ENCODE results near the gene HIGD1C.
"Not testable (repeated sequence)": the region's sequence is repeated elsewhere in the genome, so short reads cannot be mapped to it uniquely, and the experiment has no call there.

Gene HIGD1C

DNA sequence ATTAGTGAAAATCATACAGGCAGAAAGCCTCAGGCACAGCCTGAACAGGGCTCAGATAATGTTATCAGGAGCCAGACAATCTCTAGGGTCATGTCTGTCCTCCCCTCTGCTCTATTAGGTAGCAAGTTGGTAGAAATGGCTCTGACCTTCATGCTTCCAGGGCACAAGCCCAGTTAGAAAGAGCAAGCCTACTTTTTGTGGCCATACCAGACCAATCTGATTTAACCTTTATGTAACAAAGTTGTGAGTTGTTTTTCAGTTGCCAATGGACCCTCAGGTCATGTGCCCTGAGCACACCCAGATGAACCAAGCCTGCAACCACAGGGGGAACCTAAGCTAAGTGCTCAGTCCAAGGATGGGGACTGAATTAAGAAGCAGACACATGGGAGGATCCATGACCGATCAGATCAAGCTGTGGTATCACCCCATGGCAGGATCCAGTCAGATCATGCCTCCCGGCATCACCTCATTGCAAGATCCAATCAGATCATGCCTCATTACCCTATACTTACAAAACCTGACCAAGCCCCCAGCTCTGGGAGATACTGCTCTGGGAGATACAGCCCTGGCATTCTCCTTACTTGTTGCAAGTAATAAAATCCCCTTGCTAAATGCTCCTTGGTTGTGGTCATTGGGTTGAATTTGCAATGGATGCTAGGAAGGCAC lies 18.8 kb upstream of the HIGD1C start:
- in situ Hi-C loops (cut with MboI; ENCODE audit: low sequenced_read_pairs), result no loop called here

- in situ Hi-C loops (cut with MboI; ENCODE audit: low sequenced_read_pairs), result no loop called here
Measured at GRCh38 chr12:50934371-50934851, 17.9 kb upstream of the HIGD1C start.

DNA sequence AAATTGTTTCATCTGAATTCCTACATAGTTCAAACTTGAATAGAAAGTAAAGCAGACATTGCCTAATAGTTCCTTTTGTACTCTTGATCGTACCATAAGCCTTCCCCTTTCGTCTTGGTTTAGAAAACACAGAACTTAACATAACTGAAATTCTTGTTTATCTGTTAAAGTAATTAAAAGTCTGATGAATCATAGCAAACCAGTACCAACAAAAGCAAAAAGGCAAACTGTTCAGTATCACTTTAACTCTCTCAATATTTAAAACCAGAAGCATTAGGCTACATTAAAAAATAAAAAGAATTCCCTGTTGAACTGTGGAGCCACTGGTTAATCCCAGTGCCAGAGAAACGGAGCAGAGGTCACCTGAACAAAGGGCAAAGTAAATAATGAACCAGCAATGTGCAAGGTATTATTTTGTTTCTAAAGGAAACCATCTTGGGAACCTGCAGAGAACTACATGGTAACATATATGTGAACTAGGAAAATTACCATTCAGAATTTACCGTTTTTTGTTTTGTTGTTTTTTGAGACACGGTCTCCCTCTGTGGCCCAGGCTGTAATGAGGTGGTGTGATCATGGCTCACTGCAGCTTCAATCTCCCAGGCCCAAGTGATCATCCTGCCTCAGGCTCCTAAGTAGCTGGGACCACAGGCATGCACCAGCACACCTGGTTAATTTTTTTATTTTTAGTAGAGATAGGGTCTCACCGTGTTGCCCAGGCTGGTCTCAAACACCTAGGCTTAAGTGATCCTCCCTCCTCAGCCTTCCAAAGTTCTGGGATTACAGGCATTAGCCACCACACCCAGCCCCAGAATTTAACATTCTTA lies 17.1 kb upstream of the HIGD1C start:
- in situ Hi-C loops (cut with MboI; ENCODE audit: low sequenced_read_pairs), result no loop called here

DNA sequence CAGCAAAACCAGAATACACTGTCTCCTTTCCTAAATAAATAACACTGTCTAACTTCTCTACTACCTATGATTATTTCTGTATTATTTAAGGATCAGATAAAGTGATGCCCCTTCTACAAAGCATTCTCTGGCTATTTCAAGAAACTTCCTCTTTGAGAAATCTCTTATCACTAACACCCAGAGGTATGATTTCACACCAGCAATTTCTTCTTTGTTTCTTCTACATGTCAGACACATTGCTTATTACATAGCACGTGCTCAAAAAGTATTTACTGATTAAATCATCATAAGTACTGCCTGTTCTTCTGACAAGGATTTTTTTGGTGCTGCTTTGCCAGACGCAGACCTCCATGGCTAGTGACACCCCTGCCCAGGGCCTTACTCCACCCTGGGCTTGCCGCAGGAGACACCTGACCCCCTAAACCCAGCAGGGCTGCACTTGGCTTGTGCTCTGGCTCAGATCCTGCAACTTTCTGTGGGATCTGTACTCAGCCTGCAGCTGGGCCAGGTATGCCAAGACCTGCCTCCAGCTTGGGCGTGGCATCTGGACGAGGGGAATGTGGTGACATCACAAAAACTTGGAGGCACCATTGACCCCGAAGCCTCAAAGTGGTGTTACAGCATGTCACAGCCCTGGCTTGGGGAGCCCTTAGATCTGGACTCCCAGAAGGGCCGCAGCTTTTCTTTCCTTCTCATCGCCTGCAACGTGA lies 15.4 kb upstream of the HIGD1C start:
- in situ Hi-C loops (cut with MboI; ENCODE audit: low sequenced_read_pairs), result no loop called here

- in situ Hi-C loops (cut with MboI; ENCODE audit: low sequenced_read_pairs), result no loop called here
Measured at GRCh38 chr12:50937653-50938052, 14.7 kb upstream of the HIGD1C start.

DNA sequence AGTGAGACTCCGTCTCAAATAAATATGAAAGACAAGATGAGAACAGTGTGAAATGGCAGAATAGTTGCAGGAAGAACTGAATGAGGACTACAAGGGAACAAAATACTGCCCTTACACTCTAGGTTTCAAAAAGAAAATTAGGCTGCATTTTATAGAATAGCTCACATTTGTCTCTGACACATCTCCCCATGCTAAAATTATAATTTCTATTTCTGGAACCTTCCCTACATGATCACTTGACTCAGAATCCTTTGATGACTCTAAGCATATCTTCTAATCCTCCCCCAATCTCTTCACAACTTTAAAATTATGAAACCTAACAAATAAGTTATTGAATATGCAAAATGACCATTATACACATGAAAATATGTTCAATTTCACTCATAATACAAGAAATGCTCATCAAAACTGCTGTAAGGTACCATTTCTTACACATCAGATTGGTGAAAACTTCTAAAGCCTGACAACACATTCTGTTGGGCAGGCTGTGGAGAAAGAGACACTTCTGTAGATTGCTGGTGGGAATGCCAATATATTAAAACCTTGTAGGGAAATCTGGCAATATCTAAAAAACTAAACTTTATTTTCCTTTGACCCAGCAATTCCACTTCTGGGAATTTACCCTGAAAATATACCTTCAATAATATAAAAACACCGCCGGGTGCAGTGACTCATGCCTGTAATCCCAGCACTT lies 4.3 kb upstream of the HIGD1C start:
- in situ Hi-C loops (cut with MboI; ENCODE audit: low sequenced_read_pairs), result no loop called here

DNA sequence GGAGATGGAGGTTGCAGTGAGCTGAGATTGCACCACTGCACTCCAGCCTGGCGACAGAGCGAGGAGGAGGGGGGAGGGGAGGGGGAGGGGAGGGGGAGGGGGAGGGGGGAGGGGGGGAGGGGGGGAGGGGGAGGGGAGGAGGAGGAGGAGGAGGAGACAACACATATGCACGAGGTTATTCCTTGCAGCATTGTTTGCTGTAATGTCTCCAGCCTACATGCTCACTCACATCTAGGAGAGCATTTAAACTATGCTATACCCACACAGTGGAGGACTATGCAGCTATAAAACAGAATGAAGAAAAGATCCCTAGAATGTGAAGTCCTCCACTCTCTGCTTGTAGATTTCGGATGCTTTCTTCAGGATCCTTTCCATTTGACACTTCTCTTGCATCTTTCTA lies 3.5 kb upstream of the HIGD1C start:
- in situ Hi-C loops (cut with MboI; ENCODE audit: low sequenced_read_pairs), result no loop called here

- in situ Hi-C loops (cut with MboI; ENCODE audit: low sequenced_read_pairs), result no loop called here
Measured at GRCh38 chr12:50949801-50950302, 2.5 kb upstream of the HIGD1C start.

DNA sequence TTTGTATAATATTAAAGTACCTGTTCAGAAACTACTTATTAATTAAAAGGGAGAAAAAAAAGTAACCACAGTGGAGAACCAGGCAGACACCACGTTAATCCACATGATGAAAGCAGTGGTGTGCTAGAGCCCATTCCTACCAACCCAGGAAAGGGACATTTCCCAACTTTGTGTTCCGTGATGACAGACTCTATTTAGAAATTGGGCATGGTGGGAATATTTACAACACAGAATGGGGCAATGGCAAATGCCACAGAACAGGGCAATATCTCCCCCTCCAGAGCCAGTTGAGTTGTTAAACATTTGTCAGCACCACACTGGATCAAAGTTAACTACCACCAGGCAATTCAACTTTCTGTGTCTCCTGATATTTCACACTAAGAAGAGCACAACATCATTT lies 1.2 kb upstream of the HIGD1C start:
- in situ Hi-C loops (cut with MboI; ENCODE audit: low sequenced_read_pairs), result no loop called here

DNA sequence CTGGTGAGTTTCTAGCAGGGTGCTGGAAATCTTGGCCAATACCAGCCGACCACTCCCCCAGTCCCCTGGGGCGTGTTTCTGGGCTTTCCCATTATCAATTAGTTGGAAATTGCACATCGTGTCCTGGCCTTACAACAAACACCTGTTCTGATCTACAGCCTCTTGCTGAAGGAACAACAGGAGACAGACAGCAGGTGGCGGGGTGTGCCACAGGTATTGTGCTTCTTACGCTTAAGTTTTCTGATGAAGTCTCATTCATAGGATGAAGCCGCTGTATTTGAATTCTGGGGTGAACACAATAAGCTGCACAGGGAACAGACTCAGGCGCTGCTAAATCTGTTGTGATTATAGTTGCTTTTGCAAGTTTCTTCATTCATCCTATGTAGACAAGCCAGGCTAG lies 703 bp downstream of the HIGD1C start:
- in situ Hi-C loops (cut with MboI; ENCODE audit: low sequenced_read_pairs), result no loop called here

DNA sequence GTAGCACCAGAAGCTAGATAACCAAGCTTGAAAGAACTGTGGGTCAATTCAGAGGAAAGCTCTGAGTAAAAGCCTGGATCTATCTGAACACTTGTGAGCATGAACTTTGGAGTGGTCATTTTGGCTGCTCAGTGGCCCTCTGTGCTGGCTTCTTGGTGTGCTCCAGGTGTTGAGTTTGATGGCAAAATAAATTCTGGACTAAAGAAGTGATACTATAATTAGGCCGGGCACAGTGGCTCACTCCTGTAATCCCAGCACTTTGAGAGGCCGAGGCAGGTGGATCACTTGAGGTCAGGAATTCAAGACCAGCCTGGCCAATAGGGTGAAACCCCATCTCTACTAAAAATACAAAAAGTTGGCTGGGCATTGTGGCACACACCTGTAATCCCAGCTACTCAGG lies 2.4 kb downstream of the HIGD1C start:
- in situ Hi-C loops (cut with MboI; ENCODE audit: low sequenced_read_pairs), result not testable (repeated sequence)

DNA sequence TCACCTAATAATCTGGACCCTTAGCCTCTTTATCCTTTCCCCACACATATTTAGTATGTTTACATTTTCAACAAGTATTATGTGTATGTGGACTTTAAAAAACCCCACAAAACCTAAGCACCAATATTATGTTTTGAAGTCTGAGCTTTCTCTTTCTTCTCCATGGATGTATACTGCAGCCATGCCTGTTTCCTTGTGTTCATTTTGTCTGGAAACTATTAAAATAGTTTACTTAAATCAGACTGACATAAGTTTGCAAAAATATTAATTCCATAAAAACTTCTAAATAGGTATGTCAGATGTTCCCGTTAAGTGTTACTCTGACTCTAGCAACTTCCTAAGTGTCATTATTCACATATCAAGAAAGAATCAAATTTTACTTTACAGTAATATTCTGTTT lies 2.9 kb downstream of the HIGD1C start:
- in situ Hi-C loops (cut with MboI; ENCODE audit: low sequenced_read_pairs), result no loop called here

DNA sequence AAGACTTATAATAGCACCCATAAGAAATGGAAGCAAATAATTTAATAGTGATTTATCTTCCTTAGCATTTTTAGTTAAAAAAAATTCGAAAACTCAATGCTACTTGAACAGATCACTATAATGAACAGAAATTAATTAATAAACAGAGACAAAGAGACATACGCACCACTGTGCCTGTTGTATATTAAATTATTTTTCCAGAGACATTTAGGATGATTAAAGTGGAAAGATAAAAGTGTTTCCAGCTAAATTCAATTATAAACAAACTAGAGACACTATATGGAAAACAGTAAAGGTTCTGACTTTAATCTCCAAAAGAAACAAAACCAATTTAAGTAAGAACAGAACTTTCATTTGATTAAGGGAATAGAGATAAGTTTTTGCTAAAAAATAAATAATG lies 3.4 kb downstream of the HIGD1C start:
- in situ Hi-C loops (cut with MboI; ENCODE audit: low sequenced_read_pairs), result no loop called here

- in situ Hi-C loops (cut with MboI; ENCODE audit: low sequenced_read_pairs), result no loop called here
Measured at GRCh38 chr12:50960130-50960529, 7.8 kb downstream of the HIGD1C start.

DNA sequence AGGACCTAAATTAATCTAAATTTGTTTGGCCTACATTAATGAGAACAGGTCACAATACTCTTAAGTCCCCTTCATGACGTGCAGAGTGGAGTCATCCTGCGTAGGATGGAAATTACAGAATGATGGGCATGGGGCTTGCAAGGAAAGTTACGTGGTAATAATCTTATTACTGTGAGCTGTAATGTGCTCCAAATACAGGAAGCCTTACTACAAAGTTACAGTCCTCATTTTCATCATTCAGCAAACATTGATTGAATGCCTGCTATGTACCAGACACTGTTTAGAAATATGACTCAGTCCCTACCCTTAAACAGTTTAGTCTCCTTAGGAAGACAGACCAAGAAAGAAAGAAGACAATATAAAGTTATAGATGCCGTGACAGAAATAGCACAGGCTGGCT lies 9.4 kb downstream of the HIGD1C start:
- in situ Hi-C loops (cut with MboI; ENCODE audit: low sequenced_read_pairs), result no loop called here

GRCh38 chr12:50964432-50964831 lies 12.1 kb downstream of the HIGD1C start:
- in situ Hi-C loops (cut with MboI; ENCODE audit: low sequenced_read_pairs), result no loop called here

DNA sequence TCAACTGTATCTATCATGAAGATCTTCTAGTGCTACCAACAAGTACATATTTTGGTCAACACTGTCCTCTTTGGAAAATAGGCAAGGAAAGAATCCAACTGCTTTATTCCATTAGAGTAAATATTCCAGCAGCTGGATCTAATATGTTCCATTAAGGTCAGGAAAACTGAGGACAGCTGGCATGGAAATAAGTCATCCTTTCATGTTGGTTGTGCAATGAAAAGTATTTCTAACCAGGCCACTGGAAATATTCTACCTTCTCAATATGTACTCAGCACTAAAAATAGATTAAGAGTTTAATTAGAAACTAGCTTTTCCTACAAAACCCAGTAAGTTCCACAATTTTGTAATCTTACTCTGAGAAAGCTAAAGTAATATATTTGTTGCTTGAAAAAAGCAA lies 19.6 kb downstream of the HIGD1C start:
- in situ Hi-C loops (cut with MboI; ENCODE audit: low sequenced_read_pairs), result no loop called here

DNA sequence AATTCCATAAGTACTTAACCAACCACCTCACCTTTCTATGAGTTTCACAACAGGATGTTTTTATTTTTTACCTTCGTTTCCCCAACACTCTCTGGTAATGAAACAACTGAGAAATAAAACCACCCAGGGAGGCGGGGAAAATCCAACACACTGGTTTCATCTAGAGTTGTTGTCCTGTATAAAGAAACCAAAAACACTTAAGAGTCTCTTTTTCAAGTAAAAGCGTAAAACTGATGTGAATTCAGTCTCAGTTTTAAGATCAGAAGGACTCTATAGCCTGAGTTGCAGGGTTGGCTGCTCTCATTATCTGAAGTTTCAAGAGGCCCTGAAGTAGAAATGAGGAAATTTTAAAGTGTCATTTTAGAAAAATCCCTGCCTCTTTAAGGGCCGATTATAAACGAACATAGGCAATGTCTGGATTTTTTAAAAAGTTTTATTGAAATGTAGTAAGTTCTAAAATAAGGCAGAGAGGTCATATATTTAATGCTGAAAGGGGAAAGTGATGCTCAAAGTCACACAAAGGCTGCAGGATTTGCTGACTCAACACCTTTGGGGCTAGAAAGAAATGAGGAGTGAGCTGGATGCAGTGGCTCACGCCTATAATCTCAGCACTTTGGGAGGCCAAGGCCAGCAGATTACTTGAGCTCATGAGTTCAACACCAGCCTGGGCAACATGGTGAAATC lies 27.2 kb downstream of the HIGD1C start:
- in situ Hi-C loops (cut with MboI; ENCODE audit: low sequenced_read_pairs), result no loop called here

DNA sequence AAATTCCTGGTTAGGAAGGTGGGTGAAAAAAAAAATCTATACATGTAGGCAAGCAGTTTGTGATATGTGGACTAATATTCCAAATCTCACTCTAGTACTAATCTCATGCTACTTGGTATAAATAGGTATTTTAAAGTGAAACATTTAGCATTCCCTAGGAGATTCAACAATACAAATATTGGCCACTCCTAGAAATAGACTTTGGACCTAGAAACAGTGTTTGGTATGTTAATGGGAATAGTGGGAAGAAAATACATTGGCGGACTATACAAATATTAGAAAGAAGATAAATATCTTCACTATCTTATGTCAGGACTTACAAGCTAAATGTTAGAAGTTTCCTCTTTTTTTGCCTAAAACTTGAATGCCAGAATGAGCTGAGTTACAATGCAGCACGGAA lies 28.2 kb downstream of the HIGD1C start:
- in situ Hi-C loops (cut with MboI; ENCODE audit: low sequenced_read_pairs), result no loop called here
